Measurements from ENCODE around the gene HPX.

The HPX gene

DNA sequence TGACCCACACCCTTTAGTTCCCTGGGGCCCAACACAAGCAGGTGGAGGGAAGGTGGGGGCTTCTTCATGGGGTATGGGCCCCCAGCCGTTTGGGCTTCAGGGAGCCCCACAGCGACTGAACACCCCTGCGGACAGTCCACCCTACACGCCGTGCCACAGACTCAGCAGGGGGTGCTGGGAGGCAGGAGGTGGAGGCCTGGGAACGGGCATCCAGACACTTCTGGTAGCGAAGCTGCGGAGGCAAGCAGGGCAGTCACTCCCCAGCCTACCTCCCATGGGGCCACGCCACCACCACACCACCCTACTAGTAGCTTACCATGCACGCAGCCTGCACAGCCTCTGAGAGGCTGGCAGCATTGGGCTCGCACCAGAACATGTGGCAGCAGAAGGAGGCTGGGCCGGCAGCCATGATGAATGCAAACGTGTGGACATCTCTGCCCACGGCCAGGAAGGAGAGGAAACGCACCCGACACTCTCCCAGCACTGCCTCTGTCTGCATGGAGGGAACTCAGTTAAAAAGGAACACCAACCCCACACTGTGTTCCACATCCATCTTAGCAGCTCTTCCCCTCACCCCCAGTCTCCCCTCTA lies 45.2 kb downstream of the HPX start:
- TF ChIP-seq, protein P1, sequence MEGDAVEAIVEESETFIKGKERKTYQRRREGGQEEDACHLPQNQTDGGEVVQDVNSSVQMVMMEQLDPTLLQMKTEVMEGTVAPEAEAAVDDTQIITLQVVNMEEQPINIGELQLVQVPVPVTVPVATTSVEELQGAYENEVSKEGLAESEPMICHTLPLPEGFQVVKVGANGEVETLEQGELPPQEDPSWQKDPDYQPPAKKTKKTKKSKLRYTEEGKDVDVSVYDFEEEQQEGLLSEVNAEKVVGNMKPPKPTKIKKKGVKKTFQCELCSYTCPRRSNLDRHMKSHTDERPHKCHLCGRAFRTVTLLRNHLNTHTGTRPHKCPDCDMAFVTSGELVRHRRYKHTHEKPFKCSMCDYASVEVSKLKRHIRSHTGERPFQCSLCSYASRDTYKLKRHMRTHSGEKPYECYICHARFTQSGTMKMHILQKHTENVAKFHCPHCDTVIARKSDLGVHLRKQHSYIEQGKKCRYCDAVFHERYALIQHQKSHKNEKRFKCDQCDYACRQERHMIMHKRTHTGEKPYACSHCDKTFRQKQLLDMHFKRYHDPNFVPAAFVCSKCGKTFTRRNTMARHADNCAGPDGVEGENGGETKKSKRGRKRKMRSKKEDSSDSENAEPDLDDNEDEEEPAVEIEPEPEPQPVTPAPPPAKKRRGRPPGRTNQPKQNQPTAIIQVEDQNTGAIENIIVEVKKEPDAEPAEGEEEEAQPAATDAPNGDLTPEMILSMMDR (IDR thresholded peaks at IDR 0.05) = no peak

- TF ChIP-seq, protein P1 (IDR thresholded peaks at IDR 0.05) = no peak
Observed at GRCh38 chr11:6393989-6394670, 46.7 kb downstream of the HPX start.

DNA sequence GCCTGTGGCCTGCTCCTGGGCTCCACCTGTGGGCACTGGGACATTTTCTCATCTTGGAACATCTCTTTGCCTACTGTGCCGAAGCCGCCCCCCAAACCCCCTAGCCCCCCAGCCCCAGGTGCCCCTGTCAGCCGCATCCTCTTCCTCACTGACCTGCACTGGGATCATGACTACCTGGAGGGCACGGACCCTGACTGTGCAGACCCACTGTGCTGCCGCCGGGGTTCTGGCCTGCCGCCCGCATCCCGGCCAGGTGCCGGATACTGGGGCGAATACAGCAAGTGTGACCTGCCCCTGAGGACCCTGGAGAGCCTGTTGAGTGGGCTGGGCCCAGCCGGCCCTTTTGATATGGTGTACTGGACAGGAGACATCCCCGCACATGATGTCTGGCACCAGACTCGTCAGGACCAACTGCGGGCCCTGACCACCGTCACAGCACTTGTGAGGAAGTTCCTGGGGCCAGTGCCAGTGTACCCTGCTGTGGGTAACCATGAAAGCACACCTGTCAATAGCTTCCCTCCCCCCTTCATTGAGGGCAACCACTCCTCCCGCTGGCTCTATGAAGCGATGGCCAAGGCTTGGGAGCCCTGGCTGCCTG lies 49.2 kb downstream of the HPX start:
- TF ChIP-seq, protein P1 (IDR thresholded peaks at IDR 0.05) = no peak

- TF ChIP-seq, protein P1 (IDR thresholded peaks at IDR 0.05) = no peak
Observed at GRCh38 chr11:6390718-6391469, 49.9 kb downstream of the HPX start.

DNA sequence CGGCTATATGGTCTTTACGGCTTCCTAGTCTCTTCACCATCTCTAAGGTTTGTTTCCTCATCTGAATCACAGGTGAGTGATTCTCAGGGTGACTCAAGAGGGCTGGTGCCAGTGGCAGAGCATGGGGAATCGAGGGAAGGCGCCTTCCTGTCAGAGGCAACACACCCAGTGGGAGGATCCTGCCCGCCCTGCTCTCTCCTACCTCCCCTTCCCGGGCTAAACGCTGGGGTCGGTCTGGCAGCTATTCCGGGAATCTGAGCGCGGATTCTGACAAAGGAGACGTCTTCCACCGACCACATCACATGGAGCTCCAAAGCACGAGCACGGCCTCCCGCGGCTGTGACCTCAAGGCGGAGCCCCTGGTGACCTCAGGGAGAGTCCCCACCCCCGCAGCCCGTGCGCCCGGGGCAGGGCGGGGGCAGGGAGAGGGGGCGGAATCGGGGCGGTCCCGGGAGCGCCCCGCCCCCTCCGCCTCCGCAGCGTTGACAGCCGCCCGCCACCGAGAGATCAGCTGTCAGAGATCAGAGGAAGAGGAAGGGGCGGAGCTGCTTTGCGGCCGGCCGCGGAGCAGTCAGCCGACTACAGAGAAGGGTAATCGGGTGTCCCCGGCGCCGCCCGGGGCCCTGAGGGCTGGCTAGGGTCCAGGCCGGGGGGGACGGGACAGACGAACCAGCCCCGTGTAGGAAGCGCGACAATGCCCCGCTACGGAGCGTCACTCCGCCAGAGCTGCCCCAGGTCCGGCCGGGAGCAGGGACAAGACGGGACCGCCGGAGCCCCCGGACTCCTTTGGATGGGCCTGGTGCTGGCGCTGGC lies 50.7 kb downstream of the HPX start, which contains the start of gene SMPD1:
Gene SMPD1, plus strand, starts transcription at position 570 of the 813 bp plus-strand sequence. Its CDS starts 125 bp downstream, at position 695.
- TF ChIP-seq, protein P1 (IDR thresholded peaks at IDR 0.05) = no peak

DNA sequence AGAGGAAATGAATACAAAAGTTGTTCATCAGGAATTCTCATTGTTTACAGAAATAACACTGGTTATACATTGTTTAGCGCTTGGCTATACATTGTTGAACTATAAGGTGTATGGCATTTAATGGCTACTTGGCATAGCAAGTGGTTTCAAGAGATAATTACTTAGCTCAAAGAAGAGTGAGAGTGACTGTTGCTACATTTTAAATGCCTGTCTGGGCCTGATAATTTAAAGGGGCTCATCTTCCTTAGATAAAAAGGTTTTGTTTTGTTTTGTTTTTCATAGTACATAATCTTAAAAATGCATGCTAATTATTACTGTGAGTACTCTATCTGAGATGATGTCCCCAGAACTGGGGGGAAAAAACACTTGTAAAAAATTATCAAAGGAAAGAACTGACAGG lies 52.0 kb downstream of the HPX start:
- TF ChIP-seq, protein P1 (IDR thresholded peaks at IDR 0.05) = no peak

Data from LNCAP (cell line).